HG03565 (cell line): ENCODE measurements around the gene TBC1D7.

Source experiments
- ATAC-seq: cut with Tn5 transposase; IDR thresholded peaks from one replicate; pipeline ENCODE4 v1.9.1; 2021; ENCODE audit warnings: mild to moderate bottlenecking, moderate library complexity; ENCODE audit not compliant: unreplicated experiment

Gene TBC1D7

DNA sequence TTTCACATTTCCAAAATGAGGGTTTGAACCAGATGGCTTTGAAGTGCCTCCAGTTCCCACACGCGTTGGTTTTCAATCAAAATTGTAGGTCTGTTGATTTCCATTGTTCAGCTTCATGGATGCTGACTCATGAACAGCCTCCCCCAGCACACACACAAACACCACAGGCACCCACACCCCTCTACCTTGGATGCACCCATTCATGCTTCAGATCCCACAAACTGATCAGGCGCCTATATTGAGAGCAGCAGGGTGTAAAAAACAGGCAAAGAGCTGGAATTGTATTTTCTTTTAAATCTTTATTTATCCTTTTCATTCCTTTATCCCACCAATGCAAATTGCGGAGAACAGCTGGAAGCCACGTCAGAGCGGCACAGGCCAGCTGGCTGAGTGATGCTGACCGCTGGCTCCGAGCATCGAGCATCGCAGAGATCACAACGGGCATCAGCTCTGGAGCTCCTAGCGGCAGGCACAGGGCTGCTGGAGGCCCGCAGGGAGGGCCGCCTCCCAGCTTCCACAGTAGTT, 29.3 kb upstream of the TBC1D7 start:
- ATAC-seq = no peak

DNA sequence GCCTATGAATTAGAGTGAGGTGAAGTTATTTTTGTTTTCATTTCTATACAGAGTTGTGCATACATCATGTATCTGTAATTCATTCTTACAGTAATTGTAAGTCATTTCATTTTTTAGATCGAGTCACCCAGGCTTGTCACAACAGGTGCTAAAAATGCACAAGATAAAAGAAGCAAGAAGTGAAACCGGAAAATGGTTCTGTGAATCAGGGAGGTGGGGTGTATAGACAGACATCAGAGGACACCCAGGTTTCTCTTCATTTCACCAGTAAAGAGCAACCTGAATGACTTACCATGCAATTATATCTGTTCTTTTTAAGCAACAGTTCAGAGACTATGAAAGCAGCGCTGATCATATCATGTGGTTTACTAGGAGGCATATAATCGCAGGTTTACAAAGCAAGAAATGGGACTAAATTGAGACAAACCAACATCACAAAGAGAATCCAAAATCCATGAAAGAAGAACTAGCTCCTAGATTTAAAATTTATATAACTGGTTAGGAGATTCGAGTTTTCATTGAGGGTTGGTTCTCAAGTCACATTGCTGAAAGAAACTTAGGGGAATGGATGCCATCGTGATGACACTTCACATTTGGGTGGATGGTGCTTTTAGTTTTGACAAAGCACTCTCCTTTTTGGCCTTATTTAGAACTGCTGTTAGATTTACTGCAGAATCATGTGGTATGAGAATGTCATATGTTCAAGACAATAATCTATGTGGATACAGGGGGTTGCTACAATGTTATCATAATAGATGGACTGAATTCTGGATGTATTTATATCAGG, 27.9 kb upstream of the TBC1D7 start:
- peak; percentile 82 for ATAC-seq

DNA sequence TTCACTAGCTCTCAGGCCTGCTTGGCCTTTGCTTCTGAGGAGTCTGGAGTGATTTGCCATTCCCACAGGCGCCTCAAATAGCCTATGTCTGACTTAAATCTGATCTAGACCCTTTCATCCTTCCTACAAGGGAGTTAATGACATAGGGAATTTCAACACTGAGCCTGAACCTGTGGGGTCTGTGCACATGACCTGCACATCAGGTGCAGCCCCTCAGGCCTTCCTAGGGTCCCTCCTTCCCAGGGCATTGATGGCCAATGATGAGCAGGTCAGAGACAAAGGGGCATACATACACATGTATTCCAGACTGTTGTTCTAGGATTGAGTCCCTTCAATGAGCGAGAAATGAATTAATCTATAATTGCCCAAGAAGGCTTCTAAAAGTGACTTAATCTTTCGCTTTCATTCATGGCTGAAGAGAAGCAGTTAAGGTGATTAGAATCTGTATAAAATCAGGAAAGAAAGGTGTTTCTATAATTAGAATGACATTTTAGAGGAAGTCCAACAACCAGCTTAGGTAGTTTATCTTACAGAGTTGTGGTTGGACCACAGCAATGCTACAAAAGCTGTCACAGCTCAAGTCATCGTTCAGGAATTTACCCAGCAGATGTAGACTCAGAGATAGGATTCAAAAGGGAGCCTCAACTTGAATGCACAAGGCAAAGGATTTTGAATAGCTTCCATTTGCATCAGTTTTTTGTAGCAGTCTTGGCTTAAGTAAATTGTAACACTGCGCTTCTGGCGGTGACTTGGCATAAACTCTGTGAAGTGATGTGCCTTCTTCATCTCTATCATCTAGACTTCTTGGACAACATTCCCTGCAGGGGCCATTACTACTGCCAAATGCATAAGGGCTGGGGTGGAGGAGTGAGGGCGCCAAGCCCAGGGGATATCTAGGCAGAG, 27.0 kb upstream of the TBC1D7 start:
- peak; percentile 38 for ATAC-seq

- ATAC-seq = no peak
Measured at GRCh38 chr6:13354331-13355042, 26.1 kb upstream of the TBC1D7 start.

- no peak for ATAC-seq
Measured at GRCh38 chr6:13352165-13352564, 23.8 kb upstream of the TBC1D7 start.

DNA sequence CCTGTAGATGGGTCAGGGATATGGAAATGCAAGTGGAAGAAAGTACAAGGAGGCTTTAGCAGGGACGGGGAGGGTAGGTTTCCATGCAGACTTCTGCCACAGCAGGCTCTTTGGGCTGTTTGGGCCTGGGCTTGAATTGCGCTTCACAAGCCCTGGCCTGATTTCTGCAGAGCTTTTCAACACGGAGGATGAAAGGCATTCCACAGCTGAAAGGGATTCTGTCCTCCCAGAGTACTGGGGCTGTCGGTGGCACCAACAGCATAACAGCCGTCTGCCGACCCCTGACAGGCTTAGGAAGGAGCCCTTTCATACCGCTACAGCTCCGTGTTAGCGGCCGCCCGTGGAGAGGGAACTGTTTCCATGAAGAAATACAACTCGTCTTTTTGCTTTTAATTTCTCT, 22.9 kb upstream of the TBC1D7 start:
- ATAC-seq = no peak

- no peak for ATAC-seq
Measured at GRCh38 chr6:13349811-13350506, 21.6 kb upstream of the TBC1D7 start.

GRCh38 chr6:13348334-13349113, 20.2 kb upstream of the TBC1D7 start:
- no peak for ATAC-seq

DNA sequence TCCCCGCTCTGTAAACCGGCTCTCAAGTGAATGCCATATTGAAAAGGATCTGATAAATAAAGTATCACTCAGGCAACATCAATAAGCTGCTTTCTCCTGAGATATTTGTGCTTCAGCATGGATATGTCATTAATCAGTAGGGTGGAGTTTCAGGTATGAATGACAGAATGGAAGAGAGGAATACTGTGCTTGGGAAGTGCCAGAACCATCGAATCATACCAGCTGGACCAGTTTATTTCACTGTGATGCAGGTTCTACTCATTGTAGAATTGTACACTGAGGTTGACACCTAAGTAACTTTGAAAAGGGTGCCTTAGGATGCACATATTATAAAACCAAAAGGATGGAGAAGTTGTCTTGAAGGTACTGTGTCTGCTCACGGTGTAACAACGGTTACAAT, 17.9 kb upstream of the TBC1D7 start:
- no peak for ATAC-seq

GRCh38 chr6:13342414-13343019, 14.2 kb upstream of the TBC1D7 start:
- ATAC-seq = no peak

- no peak for ATAC-seq
Measured at GRCh38 chr6:13339863-13340630, 11.7 kb upstream of the TBC1D7 start.

GRCh38 chr6:13338038-13338437, 9.7 kb upstream of the TBC1D7 start:
- no peak for ATAC-seq

DNA sequence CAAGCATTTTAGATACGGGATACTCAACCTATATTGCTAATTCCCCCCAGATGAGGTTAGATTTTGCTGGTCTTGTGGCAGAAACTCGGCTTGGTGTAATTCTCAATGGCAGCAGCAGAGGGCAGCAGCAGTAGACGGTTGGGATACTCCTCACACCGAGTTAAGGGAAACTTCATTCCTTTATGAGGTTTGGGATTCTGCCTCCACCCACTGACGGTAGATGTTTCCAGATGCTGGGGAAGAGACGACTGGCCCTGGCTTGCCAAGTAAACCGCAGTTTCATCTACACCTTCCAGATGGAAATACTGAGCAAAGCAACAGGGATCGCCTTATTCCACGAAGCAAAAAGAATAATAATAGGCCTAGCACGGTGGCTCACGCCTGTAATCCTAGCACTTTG, 8.2 kb upstream of the TBC1D7 start:
- no peak for ATAC-seq

- ATAC-seq = no peak
Measured at GRCh38 chr6:13334953-13335352, 6.6 kb upstream of the TBC1D7 start.

GRCh38 chr6:13332349-13332706, 4.0 kb upstream of the TBC1D7 start:
- ATAC-seq = no peak

GRCh38 chr6:13331516-13332348, 3.4 kb upstream of the TBC1D7 start:
- ATAC-seq = no peak

GRCh38 chr6:13328875-13329183, 492 bp upstream of the TBC1D7 start:
- ATAC-seq = no peak

GRCh38 chr6:13327691-13328075, 654 bp downstream of the TBC1D7 start:
- ATAC-seq = no peak
